Gastrocnemius medialis (tissue), 4 donors: ENCODE results near the gene ATF2. TPM values are rescaled to one million over a fixed set of nuclear protein-coding genes. Genes with fewer than 3 reads are reported as not detected.

ENCODE experiments used
- ATAC-seq, 2 donors: fragments of 150-250 bp; one replicate each; pipeline ENCODE4 v1.9.1; 2016
- DNase-seq, 2 donors: peaks; one replicate each; pipeline ENCODE4 v3.0.0-alpha.2; 2019
- H3K27ac ChIP-seq, 4 donors: fragments of 200-600 bp; sonication (generic); 1 replicate in 1 of 4; 2 replicates in 3 of 4; pipeline ENCODE4 v1.5.1; 2016 to 2018; ENCODE audit warnings: mild to moderate bottlenecking in 2 of 4, moderate library complexity in 1 of 4
- H3K27me3 ChIP-seq, 3 donors: fragments of 200-600 bp; sonication (generic) in 2 of 3; 1 replicate in 1 of 3; 2 replicates in 2 of 3; pipeline versions ENCODE4 v1.5.1 to v1.6.0; 2016 to 2019; ENCODE audit warnings: mild to moderate bottlenecking in 1 of 3, moderate library complexity in 1 of 3
- H3K36me3 ChIP-seq, 2 donors: fragments of 200-600 bp; sonication (generic) in 1 of 2; one replicate each; pipeline ENCODE4 v1.5.1; 2017 to 2018
- H3K4me1 ChIP-seq, 2 donors: fragments of 200-600 bp; sonication (generic) in 1 of 2; one replicate each; pipeline ENCODE4 v1.5.1; 2016 to 2017; ENCODE audit warnings: mild to moderate bottlenecking in 2 of 2
- H3K4me3 ChIP-seq, 4 donors: fragments of 200-600 bp; sonication (generic) in 3 of 4; 1 replicate in 1 of 4; 2 replicates in 3 of 4; pipeline ENCODE4 v1.5.1; 2016 to 2019; ENCODE audit warnings: mild to moderate bottlenecking in 2 of 4
- H3K9me3 ChIP-seq, 3 donors: fragments of 200-600 bp; sonication (generic) in 2 of 3; 1 replicate in 1 of 3; 2 replicates in 2 of 3; pipeline ENCODE4 v1.5.1; 2016 to 2019
- CTCF ChIP-seq, 5 experiments: fragments of 450-650 bp in 3 of 5; fragments of 200-600 bp in 2 of 5; sonication (generic) in 2 of 5; IDR thresholded peaks in 4 of 5; conservative IDR thresholded peaks in 1 of 5; 1 replicate in 4 of 5; 2 replicates in 1 of 5; pipeline ENCODE4 v1.5.1; 2016 to 2019; ENCODE audit warnings: antibody characterized with exemption in 5 of 5, mild to moderate bottlenecking in 3 of 5, moderate library complexity in 3 of 5
- POLR2A ChIP-seq, 2 donors: fragments of 450-650 bp; IDR thresholded peaks; one replicate each; pipeline ENCODE4 v1.6.1; 2017; ENCODE audit warnings: antibody characterized with exemption in 2 of 2, mild to moderate bottlenecking in 2 of 2, moderate library complexity in 2 of 2
- in situ Hi-C, 4 donors: fragments of 200-750 bp; cut with MboI; loops; one replicate each; pipeline versions ENCODE4 v1.15.0 to v1.8.0; 2017; ENCODE audit warnings: low sequenced_read_pairs in 4 of 4
- intact Hi-C: fragments of 100-400 bp; cut with DNase I; formaldehyde crosslinking; loops from one replicate; pipeline ENCODE4 v1.15.1; 2023; ENCODE audit warnings: low total_unique reads
- total RNA-seq, 4 donors: library from RNA; depleted of rRNA; stranded (reverse); fragments of >200 nt; gene quantifications; one replicate each; pipeline versions ENCODE4 v1.1.0 to v1.2.3, GENCODE V29; 2016

ATF2 gene
- total RNA-seq, 4 donors from 2014 or later = 19.5 to 28.1 (median 20.9) TPM

- Histone ChIP-seq H3K27ac (peak overlapping the region in 3 of 4 donors; percentile 62 to 95 (median 80)), H3K36me3 (peaks cover 0 to 38% of the 10 kb centered on the region in 2 donors), H3K4me1 (peaks cover 36 to 63% of the 10 kb centered on the region in 2 donors), H3K27me3 (no peaks in the 10 kb centered on the region), H3K9me3 (no peaks in the 10 kb centered on the region), H3K4me3 (no peak overlapping the region)
- TF ChIP-seq POLR2A (IDR thresholded peaks at IDR 0.05) (no peak), CTCF (IDR thresholded peaks at IDR 0.05 in 4 of 5, conservative IDR thresholded peaks at IDR 0.05 in 1 of 5) (no peak)
- intact Hi-C loops (no loop called here), in situ Hi-C loops (no loop called here)
- ATAC-seq (no peak), DNase-seq (no peak)
Observed at GRCh38 chr2:175176624-175177023, 8.6 kb upstream of the ATF2 start.

- no peak for TF ChIP-seq POLR2A (IDR thresholded peaks at IDR 0.05)
- TF ChIP-seq CTCF (IDR thresholded peaks at IDR 0.05 in 4 of 5, conservative IDR thresholded peaks at IDR 0.05 in 1 of 5) = no peak
- Histone ChIP-seq H3K27ac (peak overlapping the region in 1 of 4 donors; percentile 32), H3K9me3 (no peaks in the 10 kb centered on the region), H3K27me3 (no peaks in the 10 kb centered on the region), H3K4me1 (peaks cover 35 to 63% of the 10 kb centered on the region in 2 donors), H3K36me3 (peaks cover 0 to 38% of the 10 kb centered on the region in 2 donors), H3K4me3 (no peak overlapping the region)
- DNase-seq (no peak), ATAC-seq (no peak)
- intact Hi-C loops = no loop called here
- in situ Hi-C loops = no loop called here
Observed at GRCh38 chr2:175175896-175176295, 7.9 kb upstream of the ATF2 start.

- DNase-seq (no peak), ATAC-seq (no peak)
- intact Hi-C loops (no loop called here), in situ Hi-C loops (no loop called here)
- Histone ChIP-seq H3K27ac (peak overlapping the region in 2 of 4 donors; percentile 2 to 32), H3K4me1 (peaks cover 30 to 59% of the 10 kb centered on the region in 2 donors), H3K27me3 (no peaks in the 10 kb centered on the region), H3K4me3 (no peak overlapping the region), H3K9me3 (no peaks in the 10 kb centered on the region), H3K36me3 (peaks cover 0 to 38% of the 10 kb centered on the region in 2 donors)
- TF ChIP-seq POLR2A (IDR thresholded peaks at IDR 0.05) (no peak), CTCF (IDR thresholded peaks at IDR 0.05 in 4 of 5, conservative IDR thresholded peaks at IDR 0.05 in 1 of 5) (no peak)
Observed at GRCh38 chr2:175175320-175175719, 7.3 kb upstream of the ATF2 start.

DNA sequence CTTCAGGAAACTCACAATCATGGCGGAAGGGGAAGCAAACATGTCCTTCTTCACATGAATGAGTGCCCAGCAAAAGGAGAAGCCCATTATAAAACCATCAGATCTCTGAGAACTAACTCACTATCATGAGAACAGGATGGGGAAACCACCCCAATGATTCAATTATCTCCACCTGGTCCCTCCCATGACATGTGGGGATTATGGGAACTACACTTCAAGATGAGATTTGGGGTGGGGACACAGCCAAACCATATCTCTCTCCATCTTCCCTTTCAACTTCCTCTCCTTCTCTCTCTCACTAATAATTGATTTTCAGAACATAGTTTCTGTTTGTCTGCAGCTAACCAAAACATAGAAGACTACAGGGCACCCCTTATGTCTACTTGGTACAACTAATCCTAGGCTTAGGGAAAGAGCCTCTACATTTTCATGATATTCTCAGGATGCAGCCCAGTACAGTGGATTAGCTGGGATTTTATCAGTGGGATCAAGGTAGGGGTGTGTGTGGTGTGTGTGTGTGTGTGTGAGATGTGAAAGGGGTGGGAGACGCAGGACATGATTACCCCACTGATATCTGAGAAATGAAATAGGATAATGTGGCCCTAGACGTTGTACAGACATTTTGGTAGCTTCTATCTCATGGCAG, 2.8 kb upstream of the ATF2 start:
- no peak for DNase-seq
- no peak overlapping the region for H3K4me3 ChIP-seq
- no peaks in the 10 kb centered on the region for H3K27me3 ChIP-seq
- no peaks in the 10 kb centered on the region for H3K9me3 ChIP-seq
- ATAC-seq = no peak
- H3K27ac ChIP-seq = no peak overlapping the region
- peaks cover 17 to 33% of the 10 kb centered on the region in 2 donors for H3K4me1 ChIP-seq
- in situ Hi-C loops = loop anchor here in 2 of 4 donors (25.0 kb wide), 1 partner anchor 683 kb away; the partner anchor contains the start of gene GPR155 (in 2 of the 2)
- intact Hi-C loops = no loop called here
- TF ChIP-seq CTCF (IDR thresholded peaks at IDR 0.05 in 4 of 5, conservative IDR thresholded peaks at IDR 0.05 in 1 of 5) (no peak), POLR2A (IDR thresholded peaks at IDR 0.05) (no peak)
- H3K36me3 ChIP-seq = peaks cover 0 to 7% of the 10 kb centered on the region in 2 donors
